Ishikawa (cell line): ENCODE data around the gene SGMS1.

ENCODE experiments used
- CEBPB ChIP-seq: IDR thresholded peaks from 2 replicates; pipeline ENCODE4 v1.6.1; 2012
- CREB1 ChIP-seq: IDR thresholded peaks from 2 replicates; pipeline ENCODE4 v1.6.1; 2012; ENCODE audit warnings: low read depth
- EGR1 ChIP-seq: IDR thresholded peaks from 2 replicates; pipeline ENCODE4 v1.6.1; 2012
- EP300 ChIP-seq: IDR thresholded peaks from 2 replicates; pipeline ENCODE4 v1.6.1; 2012; ENCODE audit warnings: borderline replicate concordance
- FOXM1 ChIP-seq: IDR thresholded peaks from 2 replicates; pipeline ENCODE4 v1.6.1; 2012; ENCODE audit warnings: low read depth, borderline replicate concordance
- MAX ChIP-seq: IDR thresholded peaks from 2 replicates; pipeline ENCODE4 v1.6.1; 2012
- NFIC ChIP-seq: IDR thresholded peaks from 2 replicates; pipeline ENCODE4 v1.6.1; 2012
- RAD21 ChIP-seq: IDR thresholded peaks from 2 replicates; pipeline ENCODE4 v1.6.1; 2012; ENCODE audit warnings: low read depth
- REST ChIP-seq: IDR thresholded peaks from 2 replicates; pipeline ENCODE4 v1.6.1; 2012; ENCODE audit warnings: low read depth, mild to moderate bottlenecking
- TAF1 ChIP-seq: IDR thresholded peaks from 2 replicates; pipeline ENCODE4 v1.6.1; 2012; ENCODE audit warnings: low read depth, mild to moderate bottlenecking
- TCF12 ChIP-seq: IDR thresholded peaks from 2 replicates; pipeline ENCODE4 v1.6.1; 2012; ENCODE audit warnings: low read depth
- TEAD4 ChIP-seq: IDR thresholded peaks from 2 replicates; pipeline ENCODE4 v1.6.1; 2012
- YY1 ChIP-seq: IDR thresholded peaks from 2 replicates; pipeline ENCODE4 v1.6.1; 2012; ENCODE audit warnings: low read depth
- ZBTB7A ChIP-seq: IDR thresholded peaks from 2 replicates; pipeline ENCODE4 v1.6.1; 2012; ENCODE audit warnings: low read depth
- TF ChIP-seq, protein P1 (sequence below): IDR thresholded peaks from 2 replicates; pipeline ENCODE4 v1.6.1; 2012

SGMS1 gene

GRCh38 chr10:50619166-50619565 is 4.6 kb downstream of the SGMS1 start:
- TF ChIP-seq MAX (no peak), YY1 (no peak), ZBTB7A (no peak), FOXM1 (no peak)

- TF ChIP-seq, protein P1, sequence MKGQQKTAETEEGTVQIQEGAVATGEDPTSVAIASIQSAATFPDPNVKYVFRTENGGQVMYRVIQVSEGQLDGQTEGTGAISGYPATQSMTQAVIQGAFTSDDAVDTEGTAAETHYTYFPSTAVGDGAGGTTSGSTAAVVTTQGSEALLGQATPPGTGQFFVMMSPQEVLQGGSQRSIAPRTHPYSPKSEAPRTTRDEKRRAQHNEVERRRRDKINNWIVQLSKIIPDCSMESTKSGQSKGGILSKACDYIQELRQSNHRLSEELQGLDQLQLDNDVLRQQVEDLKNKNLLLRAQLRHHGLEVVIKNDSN = no peak
- no peak for TF ChIP-seq TEAD4
- TF ChIP-seq CEBPB = no peak
- no peak for TF ChIP-seq FOXM1
- no peak for TF ChIP-seq MAX
- no peak for TF ChIP-seq TAF1
- TF ChIP-seq TCF12 = no peak
- TF ChIP-seq REST = no peak
- TF ChIP-seq ZBTB7A = no peak
- TF ChIP-seq YY1 = no peak
- TF ChIP-seq CREB1 = no peak
- no peak for TF ChIP-seq RAD21
- no peak for TF ChIP-seq NFIC
- no peak for TF ChIP-seq EP300
- TF ChIP-seq EGR1 = no peak
Measured at GRCh38 chr10:50618624-50619023, 5.1 kb downstream of the SGMS1 start.

- TF ChIP-seq CEBPB = no peak
Measured at GRCh38 chr10:50615658-50616057, 8.1 kb downstream of the SGMS1 start.

DNA sequence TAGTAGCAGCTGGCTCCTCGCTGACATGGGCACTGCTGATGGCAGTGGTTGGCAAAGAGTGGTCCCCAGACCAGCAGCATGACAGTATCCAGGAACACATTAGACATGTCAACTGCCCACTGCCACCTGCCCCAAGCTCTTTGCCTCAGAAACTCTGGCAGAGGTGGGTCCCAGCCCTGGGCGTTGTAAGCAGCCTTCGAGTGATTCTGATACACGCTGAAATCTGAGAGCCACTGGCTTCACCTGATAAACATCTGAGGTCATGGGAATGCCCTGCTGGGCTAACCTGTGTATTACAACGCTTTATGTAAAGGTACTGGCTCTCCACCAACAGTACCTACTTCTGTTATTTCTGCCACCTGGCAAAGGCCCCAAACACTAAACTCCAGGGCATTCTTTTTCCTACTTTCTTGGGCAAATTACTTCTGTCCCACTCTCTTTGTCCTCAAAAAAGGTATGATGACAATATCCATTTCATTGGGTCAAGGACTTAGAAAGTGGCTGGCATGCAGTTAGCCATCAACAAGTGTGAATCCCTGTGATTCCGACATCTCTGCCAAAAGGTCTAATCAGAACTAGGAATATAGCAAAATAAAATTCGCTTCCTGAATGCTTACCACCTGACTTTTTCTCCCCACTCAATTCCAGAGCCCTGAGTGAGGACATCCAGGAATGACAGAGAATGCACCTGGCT is 9.2 kb downstream of the SGMS1 start:
- TF ChIP-seq YY1 (no peak), MAX (peak; percentile 79), RAD21 (peak; percentile 43)

- TF ChIP-seq FOXM1 (no peak), ZBTB7A (no peak), CEBPB (no peak), CREB1 (no peak), TCF12 (no peak), NFIC (no peak), TAF1 (no peak), EGR1 (no peak), YY1 (no peak), EP300 (no peak), RAD21 (no peak), MAX (no peak), TEAD4 (no peak), REST (no peak)
- TF ChIP-seq, protein P1 = no peak
Measured at GRCh38 chr10:50613726-50614443, 9.9 kb downstream of the SGMS1 start.

GRCh38 chr10:50613150-50613549 is 10.6 kb downstream of the SGMS1 start:
- TF ChIP-seq FOXM1 (no peak), MAX (no peak), TEAD4 (no peak), TCF12 (no peak), TAF1 (no peak), YY1 (no peak), CEBPB (no peak), CREB1 (no peak)
